Peyer's patch (tissue), 4 donors: ENCODE measurements around the gene GOLGA8Q. TPM values are rescaled to one million over a fixed set of nuclear protein-coding genes. Genes with fewer than 3 reads are reported as not detected.
A peak's percentile ranks its signal among the peaks of the same experiment; 100 is the strongest.
"Not testable (repeated sequence)": the region's sequence is repeated elsewhere in the genome, so short reads cannot be mapped to it uniquely, and the experiment has no call there.

ENCODE experiments used
- DNase-seq, 3 donors: peaks; one replicate each; pipeline ENCODE4 v3.0.0-alpha.2; 2017 to 2019
- H3K27ac ChIP-seq, 4 donors: fragments of 200-600 bp; sonication (generic); one replicate each; pipeline ENCODE4 v1.5.1; 2016 to 2019
- H3K27me3 ChIP-seq, 2 donors: fragments of 200-600 bp; sonication (generic); one replicate each; pipeline ENCODE4 v1.5.1; 2019
- H3K36me3 ChIP-seq, 3 donors: fragments of 200-600 bp; sonication (generic); one replicate each; pipeline ENCODE4 v1.5.1; 2016 to 2019
- H3K4me1 ChIP-seq, 4 donors: fragments of 200-600 bp; sonication (generic); one replicate each; pipeline ENCODE4 v1.5.1; 2016 to 2019
- H3K4me3 ChIP-seq, 4 donors: fragments of 200-600 bp; sonication (generic); 1 replicate in 3 of 4; 2 replicates in 1 of 4; pipeline ENCODE4 v1.5.1; 2016 to 2019; ENCODE audit warnings: mild to moderate bottlenecking in 1 of 4
- H3K9me3 ChIP-seq, 4 donors: fragments of 200-600 bp; sonication (generic); one replicate each; pipeline ENCODE4 v1.5.1; 2016 to 2019; ENCODE audit warnings: mild to moderate bottlenecking in 1 of 4
- CTCF ChIP-seq, 6 experiments: fragments of 450-650 bp in 4 of 6; fragments of 200-600 bp in 2 of 6; sonication (generic) in 1 of 6; IDR thresholded peaks; one replicate each; pipeline ENCODE4 v1.5.1; 2017 to 2019; ENCODE audit warnings: antibody characterized with exemption in 6 of 6, mild to moderate bottlenecking in 3 of 6, moderate library complexity in 1 of 6
- total RNA-seq, 4 donors: library from RNA; depleted of rRNA; stranded (reverse); fragments of >200 nt; gene quantifications; one replicate each; pipeline ENCODE4 v1.1.0, GENCODE V29; 2016

GOLGA8Q gene
- total RNA-seq, result 1 to 10 TPM in 3 of 4 donors, not detected in 1; 1.3 to 5.1 (median 1.7) TPM

- H3K36me3 ChIP-seq, H3K9me3 ChIP-seq, H3K4me3 ChIP-seq, DNase-seq, H3K27ac ChIP-seq, H3K27me3 ChIP-seq, H3K4me1 ChIP-seq: not testable (repeated sequence)
Observed at GRCh38 chr15:30551750-30552149, at the start of gene GOLGA8Q. Gene GOLGA8Q, plus strand, starts transcription at chr15:30552050. Its CDS starts 28 bp downstream, at chr15:30552078.

GRCh38 chr15:30502904-30503781 is 48.7 kb upstream of the GOLGA8Q start:
- H3K27ac ChIP-seq, DNase-seq, H3K9me3 ChIP-seq, H3K27me3 ChIP-seq, H3K4me3 ChIP-seq, H3K4me1 ChIP-seq, H3K36me3 ChIP-seq: not testable (repeated sequence)

GRCh38 chr15:30504162-30504843 is 47.5 kb upstream of the GOLGA8Q start:
- DNase-seq, result peak in 1 of 3 donors; percentile 10
- not testable (repeated sequence) for H3K36me3 ChIP-seq, H3K4me1 ChIP-seq, H3K27ac ChIP-seq, H3K27me3 ChIP-seq, H3K9me3 ChIP-seq, H3K4me3 ChIP-seq

- H3K4me1 ChIP-seq, H3K9me3 ChIP-seq, H3K36me3 ChIP-seq, H3K27ac ChIP-seq, H3K4me3 ChIP-seq, H3K27me3 ChIP-seq, DNase-seq: not testable (repeated sequence)
Observed at GRCh38 chr15:30514545-30514944, 37.3 kb upstream of the GOLGA8Q start.

GRCh38 chr15:30523453-30524243 is 28.2 kb upstream of the GOLGA8Q start:
- H3K4me1 ChIP-seq, H3K4me3 ChIP-seq, H3K9me3 ChIP-seq, H3K27ac ChIP-seq, H3K36me3 ChIP-seq, H3K27me3 ChIP-seq: not testable (repeated sequence)
- peak in 1 of 3 donors; percentile 40 for DNase-seq

- H3K36me3 ChIP-seq, H3K27me3 ChIP-seq, H3K27ac ChIP-seq, H3K4me1 ChIP-seq, H3K4me3 ChIP-seq, H3K9me3 ChIP-seq: not testable (repeated sequence)
- peak in 1 of 3 donors; percentile 25 for DNase-seq
Observed at GRCh38 chr15:30525912-30526311, 25.9 kb upstream of the GOLGA8Q start.

- not testable (repeated sequence) for H3K9me3 ChIP-seq, H3K4me3 ChIP-seq, H3K27me3 ChIP-seq, DNase-seq, H3K36me3 ChIP-seq, H3K27ac ChIP-seq, H3K4me1 ChIP-seq
Observed at GRCh38 chr15:30529049-30529448, 22.8 kb upstream of the GOLGA8Q start.

- not testable (repeated sequence) for H3K9me3 ChIP-seq, H3K36me3 ChIP-seq, H3K27ac ChIP-seq, H3K4me3 ChIP-seq, H3K27me3 ChIP-seq, H3K4me1 ChIP-seq
- peak in 4 of 6 experiments; percentile 6 to 49 (median 33) for TF ChIP-seq CTCF (IDR thresholded peaks at IDR 0.05)
- DNase-seq, result peak in 2 of 3 donors; percentile 21 to 46
Observed at GRCh38 chr15:30566949-30567348, 15.1 kb downstream of the GOLGA8Q start.

- not testable (repeated sequence) for H3K4me1 ChIP-seq, H3K36me3 ChIP-seq, H3K9me3 ChIP-seq, H3K27me3 ChIP-seq, DNase-seq, H3K27ac ChIP-seq
- H3K4me3 ChIP-seq, result peak overlapping the region in 3 of 4 donors; percentile 30 to 38 (median 31)
Observed at GRCh38 chr15:30573012-30573491, 21.2 kb downstream of the GOLGA8Q start.

GRCh38 chr15:30579394-30579970 is 27.6 kb downstream of the GOLGA8Q start:
- H3K4me1 ChIP-seq, H3K36me3 ChIP-seq, H3K4me3 ChIP-seq, DNase-seq, H3K27ac ChIP-seq, H3K9me3 ChIP-seq, H3K27me3 ChIP-seq: not testable (repeated sequence)

- not testable (repeated sequence) for H3K9me3 ChIP-seq, H3K27me3 ChIP-seq, H3K4me3 ChIP-seq, DNase-seq, H3K36me3 ChIP-seq, H3K4me1 ChIP-seq, H3K27ac ChIP-seq
Observed at GRCh38 chr15:30580716-30581115, 28.9 kb downstream of the GOLGA8Q start.
